SK-N-SH treated with all-trans-retinoic acid at 6 μM for 48 hours (cell line): ENCODE data around the gene TANC2.

Source experiments
- ATAC-seq: fragments of 200-7000 bp; cut with Tn5 transposase; 3 replicates; pipeline ENCODE4 v1.9.1; 2020; ENCODE audit warnings: mild to moderate bottlenecking, moderate library complexity
- ARNTL ChIP-seq: fragments of 450-650 bp; formaldehyde crosslinking; IDR thresholded peaks from 2 replicates; pipeline ENCODE4 v1.5.0; 2020; ENCODE audit warnings: low read depth, mild to moderate bottlenecking, moderate library complexity, borderline replicate concordance
- BACH2 ChIP-seq: fragments of 250-450 bp; sonication (Bioruptor Pico); IDR thresholded peaks from 2 replicates; pipeline ENCODE4 v1.9.0; 2021; ENCODE audit warnings: mild to moderate bottlenecking, borderline replicate concordance
- CSDC2 ChIP-seq: fragments of 250-450 bp; sonication (Bioruptor Pico); IDR thresholded peaks from 2 replicates; pipeline ENCODE4 v1.5.0; 2020; ENCODE audit warnings: mild to moderate bottlenecking, moderate library complexity
- ESRRG ChIP-seq: fragments of 250-450 bp; sonication (Bioruptor Pico); IDR thresholded peaks from 2 replicates; pipeline ENCODE4 v1.6.1; 2021; ENCODE audit warnings: mild to moderate bottlenecking
- GLIS3 ChIP-seq: fragments of 250-450 bp; sonication (Bioruptor Pico); IDR thresholded peaks from 2 replicates; pipeline ENCODE4 v1.5.0; 2020; ENCODE audit warnings: mild to moderate bottlenecking, moderate library complexity
- ISL1 ChIP-seq: fragments of 250-450 bp; sonication (Bioruptor Pico); IDR thresholded peaks from 2 replicates; pipeline ENCODE4 v2.1.2; 2022; ENCODE audit warnings: mild to moderate bottlenecking, moderate library complexity
- RARB ChIP-seq: fragments of 250-450 bp; sonication (Bioruptor Pico); IDR thresholded peaks from 2 replicates; pipeline ENCODE4 v1.8.0; 2021; ENCODE audit warnings: mild to moderate bottlenecking, moderate library complexity
- SNAI2 ChIP-seq: fragments of 250-450 bp; sonication (Bioruptor Pico); IDR thresholded peaks from 2 replicates; pipeline ENCODE4 v1.5.0; 2020; ENCODE audit warnings: mild to moderate bottlenecking, moderate library complexity
- TOX ChIP-seq: fragments of 250-450 bp; sonication (Bioruptor Pico); IDR thresholded peaks from 2 replicates; pipeline ENCODE4 v1.8.0; 2021; ENCODE audit warnings: mild to moderate bottlenecking, moderate library complexity, borderline replicate concordance
- ZC3H10 ChIP-seq: fragments of 250-450 bp; sonication (Bioruptor Pico); IDR thresholded peaks from 2 replicates; pipeline ENCODE4 v1.5.1; 2021; ENCODE audit warnings: mild to moderate bottlenecking, moderate library complexity
- ZFP3 ChIP-seq: fragments of 250-450 bp; sonication (Bioruptor Pico); IDR thresholded peaks from 2 replicates; pipeline ENCODE4 v1.5.0; 2020; ENCODE audit warnings: mild to moderate bottlenecking, moderate library complexity
- ZFP30 ChIP-seq: fragments of 450-650 bp; formaldehyde crosslinking; IDR thresholded peaks from 2 replicates; pipeline ENCODE4 v1.5.0; 2022; ENCODE audit warnings: mild to moderate bottlenecking, moderate library complexity
- ZNF565 ChIP-seq: fragments of 450-650 bp; formaldehyde crosslinking; conservative IDR thresholded peaks from 2 replicates; pipeline ENCODE4 v1.5.0; 2020; ENCODE audit warnings: low read depth, mild to moderate bottlenecking, moderate library complexity
- ZNF70 ChIP-seq: fragments of 450-650 bp; formaldehyde crosslinking; IDR thresholded peaks from 2 replicates; pipeline ENCODE4 v1.5.0; 2020; ENCODE audit warnings: mild to moderate bottlenecking, moderate library complexity
- ZNF8 ChIP-seq: fragments of 450-650 bp; formaldehyde crosslinking; IDR thresholded peaks from 2 replicates; pipeline ENCODE4 v1.5.0; 2020; ENCODE audit warnings: mild to moderate bottlenecking, moderate library complexity
- TF ChIP-seq, protein P1 (sequence below): fragments of 250-450 bp; sonication (Bioruptor Pico); IDR thresholded peaks from 2 replicates; pipeline ENCODE4 v1.5.0; 2020; ENCODE audit warnings: mild to moderate bottlenecking, moderate library complexity
- TF ChIP-seq, protein P2 (sequence below): fragments of 250-450 bp; sonication (Bioruptor Pico); IDR thresholded peaks from 2 replicates; pipeline ENCODE4 v1.5.1; 2020; ENCODE audit warnings: low read depth, mild to moderate bottlenecking, moderate library complexity
- TF ChIP-seq, protein P3 (sequence below): fragments of 250-450 bp; sonication (Bioruptor Pico); IDR thresholded peaks from 2 replicates; pipeline ENCODE4 v1.5.1; 2021; ENCODE audit warnings: mild to moderate bottlenecking, moderate library complexity
- TF ChIP-seq, protein P4 (sequence below): fragments of 250-450 bp; sonication (Bioruptor Pico); IDR thresholded peaks from 2 replicates; pipeline ENCODE4 v1.8.0; 2020; ENCODE audit warnings: mild to moderate bottlenecking, moderate library complexity, borderline replicate concordance

TANC2 gene

DNA sequence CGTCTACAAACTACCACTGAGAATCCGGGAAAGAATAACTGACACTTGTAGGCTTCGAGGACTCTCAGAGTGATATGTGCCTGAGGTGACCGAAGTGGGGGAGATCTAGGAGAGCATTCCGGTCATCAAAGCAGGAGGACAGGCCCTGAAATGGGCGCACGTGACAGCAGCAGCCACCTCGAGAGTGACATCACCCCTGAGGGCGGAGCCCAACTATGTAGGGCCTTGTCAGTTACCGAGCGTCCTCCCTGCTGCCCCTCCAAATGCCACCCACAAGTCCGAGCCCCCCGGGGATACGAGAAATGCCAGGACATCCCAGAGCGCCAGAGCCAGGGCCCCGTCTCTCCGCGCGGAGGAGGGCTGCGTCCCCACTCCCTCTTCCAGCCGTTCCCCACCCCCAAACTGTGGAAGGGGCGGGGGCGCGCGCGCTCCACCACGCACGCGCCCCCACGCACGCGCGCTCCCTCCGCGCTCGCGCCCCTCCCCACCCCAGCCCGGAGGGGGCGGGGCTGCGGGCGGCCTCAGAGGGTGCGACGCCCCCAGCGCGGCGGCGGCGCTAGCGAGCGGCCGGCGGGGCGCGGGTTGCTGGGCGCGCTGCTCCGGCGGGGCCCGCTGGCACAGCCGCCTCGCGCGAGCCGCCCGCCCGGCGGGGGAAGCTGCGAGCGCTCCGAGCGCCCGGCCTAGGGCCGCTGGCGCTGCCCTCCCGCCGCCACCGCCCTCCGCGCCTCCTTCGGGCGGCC lies at the start of gene TANC2:
TSS of gene TANC2 (plus strand) at position 550 of the 740 bp plus-strand sequence. CDS start 43,325 bp downstream, outside the sequence.
- ATAC-seq = peak; percentile 70

DNA sequence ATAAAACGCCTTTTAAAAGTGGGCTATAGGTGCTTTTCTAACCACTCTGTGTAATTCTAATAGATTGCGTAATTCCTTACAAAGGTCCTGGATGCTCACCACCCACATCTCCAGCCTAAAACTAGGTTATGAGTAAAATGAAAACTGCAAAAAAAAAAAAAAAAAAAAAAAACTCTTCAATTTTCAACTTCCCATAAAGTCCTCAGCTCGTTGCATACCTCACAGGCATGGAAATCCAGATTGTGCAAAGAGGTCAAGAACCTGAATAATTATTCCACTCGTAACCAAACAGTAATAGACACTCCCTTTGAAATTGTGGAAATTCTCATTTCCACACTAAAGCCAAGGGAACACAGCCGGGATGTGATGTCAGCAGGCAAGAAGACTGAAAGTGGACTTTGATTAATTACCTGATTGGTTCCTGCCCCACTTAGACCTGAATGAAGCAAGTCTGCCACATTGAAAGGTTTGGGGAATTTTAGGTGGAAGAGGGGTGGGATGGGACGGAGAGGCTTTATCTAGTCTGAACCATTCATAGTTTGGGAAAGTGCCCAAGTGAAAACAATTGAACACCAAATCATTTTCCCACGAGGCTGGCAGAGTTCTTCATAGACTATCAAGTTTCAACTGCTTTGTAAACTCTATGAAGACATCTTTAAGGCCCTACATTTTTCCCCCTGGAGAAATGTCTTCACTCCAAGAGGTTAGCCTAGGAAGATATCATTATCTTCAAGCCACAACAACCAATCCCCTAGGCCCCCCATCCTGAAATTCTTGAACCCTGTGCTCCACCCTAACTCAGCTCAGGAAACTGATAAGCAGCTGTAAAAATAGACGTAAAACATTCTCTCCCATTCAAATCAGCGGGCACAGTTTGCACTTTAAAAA lies 49.1 kb upstream of the TANC2 start:
- TF ChIP-seq ZFP30 (no peak), RARB (CRISPR knock-in tag) (no peak), ZC3H10 (no peak), ESRRG (CRISPR knock-in tag) (no peak), ZFP3 (CRISPR knock-in tag) (no peak), TOX (CRISPR knock-in tag) (no peak), ARNTL (CRISPR knock-in tag) (no peak), ISL1 (CRISPR knock-in tag) (no peak), ZNF8 (CRISPR knock-in tag) (no peak), CSDC2 (CRISPR knock-in tag) (no peak), GLIS3 (CRISPR knock-in tag) (no peak), ZNF70 (CRISPR knock-in tag) (no peak)
- TF ChIP-seq, protein P1, sequence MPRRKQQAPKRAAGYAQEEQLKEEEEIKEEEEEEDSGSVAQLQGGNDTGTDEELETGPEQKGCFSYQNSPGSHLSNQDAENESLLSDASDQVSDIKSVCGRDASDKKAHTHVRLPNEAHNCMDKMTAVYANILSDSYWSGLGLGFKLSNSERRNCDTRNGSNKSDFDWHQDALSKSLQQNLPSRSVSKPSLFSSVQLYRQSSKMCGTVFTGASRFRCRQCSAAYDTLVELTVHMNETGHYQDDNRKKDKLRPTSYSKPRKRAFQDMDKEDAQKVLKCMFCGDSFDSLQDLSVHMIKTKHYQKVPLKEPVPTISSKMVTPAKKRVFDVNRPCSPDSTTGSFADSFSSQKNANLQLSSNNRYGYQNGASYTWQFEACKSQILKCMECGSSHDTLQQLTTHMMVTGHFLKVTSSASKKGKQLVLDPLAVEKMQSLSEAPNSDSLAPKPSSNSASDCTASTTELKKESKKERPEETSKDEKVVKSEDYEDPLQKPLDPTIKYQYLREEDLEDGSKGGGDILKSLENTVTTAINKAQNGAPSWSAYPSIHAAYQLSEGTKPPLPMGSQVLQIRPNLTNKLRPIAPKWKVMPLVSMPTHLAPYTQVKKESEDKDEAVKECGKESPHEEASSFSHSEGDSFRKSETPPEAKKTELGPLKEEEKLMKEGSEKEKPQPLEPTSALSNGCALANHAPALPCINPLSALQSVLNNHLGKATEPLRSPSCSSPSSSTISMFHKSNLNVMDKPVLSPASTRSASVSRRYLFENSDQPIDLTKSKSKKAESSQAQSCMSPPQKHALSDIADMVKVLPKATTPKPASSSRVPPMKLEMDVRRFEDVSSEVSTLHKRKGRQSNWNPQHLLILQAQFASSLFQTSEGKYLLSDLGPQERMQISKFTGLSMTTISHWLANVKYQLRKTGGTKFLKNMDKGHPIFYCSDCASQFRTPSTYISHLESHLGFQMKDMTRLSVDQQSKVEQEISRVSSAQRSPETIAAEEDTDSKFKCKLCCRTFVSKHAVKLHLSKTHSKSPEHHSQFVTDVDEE = no peak
- TF ChIP-seq, protein P2, sequence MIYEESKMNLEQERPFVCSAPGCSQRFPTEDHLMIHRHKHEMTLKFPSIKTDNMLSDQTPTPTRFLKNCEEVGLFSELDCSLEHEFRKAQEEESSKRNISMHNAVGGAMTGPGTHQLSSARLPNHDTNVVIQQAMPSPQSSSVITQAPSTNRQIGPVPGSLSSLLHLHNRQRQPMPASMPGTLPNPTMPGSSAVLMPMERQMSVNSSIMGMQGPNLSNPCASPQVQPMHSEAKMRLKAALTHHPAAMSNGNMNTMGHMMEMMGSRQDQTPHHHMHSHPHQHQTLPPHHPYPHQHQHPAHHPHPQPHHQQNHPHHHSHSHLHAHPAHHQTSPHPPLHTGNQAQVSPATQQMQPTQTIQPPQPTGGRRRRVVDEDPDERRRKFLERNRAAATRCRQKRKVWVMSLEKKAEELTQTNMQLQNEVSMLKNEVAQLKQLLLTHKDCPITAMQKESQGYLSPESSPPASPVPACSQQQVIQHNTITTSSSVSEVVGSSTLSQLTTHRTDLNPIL = no peak
- TF ChIP-seq, protein P3, sequence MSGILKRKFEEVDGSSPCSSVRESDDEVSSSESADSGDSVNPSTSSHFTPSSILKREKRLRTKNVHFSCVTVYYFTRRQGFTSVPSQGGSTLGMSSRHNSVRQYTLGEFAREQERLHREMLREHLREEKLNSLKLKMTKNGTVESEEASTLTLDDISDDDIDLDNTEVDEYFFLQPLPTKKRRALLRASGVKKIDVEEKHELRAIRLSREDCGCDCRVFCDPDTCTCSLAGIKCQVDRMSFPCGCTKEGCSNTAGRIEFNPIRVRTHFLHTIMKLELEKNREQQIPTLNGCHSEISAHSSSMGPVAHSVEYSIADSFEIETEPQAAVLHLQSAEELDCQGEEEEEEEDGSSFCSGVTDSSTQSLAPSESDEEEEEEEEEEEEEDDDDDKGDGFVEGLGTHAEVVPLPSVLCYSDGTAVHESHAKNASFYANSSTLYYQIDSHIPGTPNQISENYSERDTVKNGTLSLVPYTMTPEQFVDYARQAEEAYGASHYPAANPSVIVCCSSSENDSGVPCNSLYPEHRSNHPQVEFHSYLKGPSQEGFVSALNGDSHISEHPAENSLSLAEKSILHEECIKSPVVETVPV (CRISPR knock-in tag) = no peak
- ATAC-seq = no peak; the same call in 2 of the 3 replicates

More for the DNA sequence above, at the start of gene TANC2:
- TF ChIP-seq ESRRG (CRISPR knock-in tag) (no peak), BACH2 (CRISPR knock-in tag) (0 out of 2 replicates have a peak, but pooled peaks have one; percentile 45), ZNF8 (CRISPR knock-in tag) (peak; percentile 7; the same call in 1 of the 2 replicates), ZNF565 (no peak), SNAI2 (CRISPR knock-in tag) (peak; percentile 65; the same call in 1 of the 2 replicates), ZFP3 (CRISPR knock-in tag) (peak; percentile 79), GLIS3 (CRISPR knock-in tag) (peak; percentile 83; the same call in 1 of the 2 replicates), ZNF70 (CRISPR knock-in tag) (peak; percentile 69; the same call in 1 of the 2 replicates), CSDC2 (CRISPR knock-in tag) (peak; percentile 95)
- TF ChIP-seq, protein P4, sequence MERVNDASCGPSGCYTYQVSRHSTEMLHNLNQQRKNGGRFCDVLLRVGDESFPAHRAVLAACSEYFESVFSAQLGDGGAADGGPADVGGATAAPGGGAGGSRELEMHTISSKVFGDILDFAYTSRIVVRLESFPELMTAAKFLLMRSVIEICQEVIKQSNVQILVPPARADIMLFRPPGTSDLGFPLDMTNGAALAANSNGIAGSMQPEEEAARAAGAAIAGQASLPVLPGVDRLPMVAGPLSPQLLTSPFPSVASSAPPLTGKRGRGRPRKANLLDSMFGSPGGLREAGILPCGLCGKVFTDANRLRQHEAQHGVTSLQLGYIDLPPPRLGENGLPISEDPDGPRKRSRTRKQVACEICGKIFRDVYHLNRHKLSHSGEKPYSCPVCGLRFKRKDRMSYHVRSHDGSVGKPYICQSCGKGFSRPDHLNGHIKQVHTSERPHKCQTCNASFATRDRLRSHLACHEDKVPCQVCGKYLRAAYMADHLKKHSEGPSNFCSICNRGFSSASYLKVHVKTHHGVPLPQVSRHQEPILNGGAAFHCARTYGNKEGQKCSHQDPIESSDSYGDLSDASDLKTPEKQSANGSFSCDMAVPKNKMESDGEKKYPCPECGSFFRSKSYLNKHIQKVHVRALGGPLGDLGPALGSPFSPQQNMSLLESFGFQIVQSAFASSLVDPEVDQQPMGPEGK = no peak
- TF ChIP-seq, protein P1 = peak; percentile 92
